ENCODE results near the gene ELMO1. TPM values are rescaled to one million over a fixed set of nuclear protein-coding genes. Genes with fewer than 3 reads are reported as not detected.

The ELMO1 gene
- total RNA-seq, 1 experiment from 2014 or later: 7.8 TPM

DNA sequence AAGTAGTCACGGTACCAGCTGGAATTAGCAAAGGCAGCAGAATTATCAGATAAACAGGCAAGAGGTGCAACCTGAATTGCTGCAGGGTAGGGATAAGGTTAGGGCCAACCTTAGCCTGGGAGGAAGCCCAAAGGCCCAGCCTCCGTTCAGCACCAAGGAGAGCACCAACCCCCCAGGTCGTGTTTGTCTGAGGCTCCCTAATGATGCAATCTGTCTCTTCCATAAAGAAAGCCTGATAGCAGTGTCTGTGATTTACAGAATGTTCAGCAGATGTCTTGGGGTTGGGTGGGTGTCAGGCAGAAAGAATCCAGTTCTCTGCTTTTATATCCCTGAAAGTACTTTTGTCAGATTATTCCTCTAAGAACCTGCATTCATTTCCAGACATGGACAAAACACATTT is 396.0 kb downstream of the ELMO1 start:
- H3K27ac ChIP-seq (ENCODE audit: insufficient read length, low read depth, low read length): no peak overlapping the region
- no peaks in the 10 kb centered on the region for H3K9me3 Mint-ChIP-seq
- TF ChIP-seq, protein P1, sequence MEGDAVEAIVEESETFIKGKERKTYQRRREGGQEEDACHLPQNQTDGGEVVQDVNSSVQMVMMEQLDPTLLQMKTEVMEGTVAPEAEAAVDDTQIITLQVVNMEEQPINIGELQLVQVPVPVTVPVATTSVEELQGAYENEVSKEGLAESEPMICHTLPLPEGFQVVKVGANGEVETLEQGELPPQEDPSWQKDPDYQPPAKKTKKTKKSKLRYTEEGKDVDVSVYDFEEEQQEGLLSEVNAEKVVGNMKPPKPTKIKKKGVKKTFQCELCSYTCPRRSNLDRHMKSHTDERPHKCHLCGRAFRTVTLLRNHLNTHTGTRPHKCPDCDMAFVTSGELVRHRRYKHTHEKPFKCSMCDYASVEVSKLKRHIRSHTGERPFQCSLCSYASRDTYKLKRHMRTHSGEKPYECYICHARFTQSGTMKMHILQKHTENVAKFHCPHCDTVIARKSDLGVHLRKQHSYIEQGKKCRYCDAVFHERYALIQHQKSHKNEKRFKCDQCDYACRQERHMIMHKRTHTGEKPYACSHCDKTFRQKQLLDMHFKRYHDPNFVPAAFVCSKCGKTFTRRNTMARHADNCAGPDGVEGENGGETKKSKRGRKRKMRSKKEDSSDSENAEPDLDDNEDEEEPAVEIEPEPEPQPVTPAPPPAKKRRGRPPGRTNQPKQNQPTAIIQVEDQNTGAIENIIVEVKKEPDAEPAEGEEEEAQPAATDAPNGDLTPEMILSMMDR (conservative IDR thresholded peaks at IDR 0.05): no peak
- H3K18ac ChIP-seq (ENCODE audit: insufficient read length, low read depth, low read length): no peak overlapping the region
- H3K27me3 ChIP-seq (ENCODE audit: insufficient read depth, low read length): no peaks in the 10 kb centered on the region
- no peak overlapping the region for H2AFZ ChIP-seq (ENCODE audit: low read length)
- H3K27me3 Mint-ChIP-seq (ENCODE audit: low read depth): no peaks in the 10 kb centered on the region
- H3K4me1 ChIP-seq (ENCODE audit: insufficient read depth, low read length): no peaks in the 10 kb centered on the region; the same call in 1 of the 2 replicates
- no peak overlapping the region for H2BK120ac ChIP-seq (ENCODE audit: low read depth, low read length, poor library complexity, severe bottlenecking)
- no peaks in the 10 kb centered on the region for H3K36me3 Mint-ChIP-seq (ENCODE audit: insufficient read depth in 1 of 3, low read depth in 3 of 3)
- H2BK15ac ChIP-seq (ENCODE audit: low read depth, low read length): no peak overlapping the region
- no peak overlapping the region for H4K5ac ChIP-seq (ENCODE audit: insufficient read length, low read depth, low read length)
- H2BK5ac ChIP-seq (ENCODE audit: insufficient read length, low read length): no peak overlapping the region
- WGBS (ENCODE audit: extremely low coverage, insufficient read length, low lambda C conversion rate): no CpG with 5 or more reads among the region's 3 CpGs
- H3K27ac Mint-ChIP-seq: no peak overlapping the region
- no peak overlapping the region for H3K4me3 Mint-ChIP-seq
- H2BK12ac ChIP-seq (ENCODE audit: insufficient read length, low read depth, low read length): no peak overlapping the region
- no peaks in the 10 kb centered on the region for H3K9me3 ChIP-seq (ENCODE audit: control insufficient read depth, low read depth, low read length)
- H2AK5ac ChIP-seq (ENCODE audit: insufficient read length, low read length): no peak overlapping the region
- no peak overlapping the region for H2BK20ac ChIP-seq (ENCODE audit: low read depth, low read length, poor library complexity, severe bottlenecking)
- H3K79me1 ChIP-seq (ENCODE audit: insufficient read depth, low read depth, low read length, poor library complexity, severe bottlenecking): no peaks in the 10 kb centered on the region
- peak; percentile 63 for DNase-seq
- no peak overlapping the region for H4K8ac ChIP-seq (replicated peaks; ENCODE audit: insufficient read length, low read depth, low read length)
- no peak overlapping the region for H3K4ac ChIP-seq (ENCODE audit: low read depth, low read length)
- H3K4me2 ChIP-seq (ENCODE audit: insufficient read depth, insufficient read length, low read length): no peak overlapping the region
- no peaks in the 10 kb centered on the region for H3K79me2 ChIP-seq (ENCODE audit: insufficient read depth, low read length)
- no peak overlapping the region for H3T11ph ChIP-seq (ENCODE audit: low read length)
- no peak overlapping the region for H3K56ac ChIP-seq (ENCODE audit: insufficient read length, low read depth, low read length)
- no peaks in the 10 kb centered on the region for H3K23me2 ChIP-seq (ENCODE audit: insufficient read length, low read depth, low read length, poor library complexity, severe bottlenecking)
- H3K4me1 Mint-ChIP-seq: peaks cover 15 to 21% of the 10 kb centered on the region in 2 experiments
- H4K91ac ChIP-seq (ENCODE audit: insufficient read length, low read depth, low read length): no peak overlapping the region
- no peak overlapping the region for H3K9ac ChIP-seq (ENCODE audit: extremely low read depth, insufficient read length, low read length)
- H4K20me1 ChIP-seq (ENCODE audit: control insufficient read depth, insufficient read depth, insufficient read length): no peaks in the 10 kb centered on the region
- no peak overlapping the region for H3K23ac ChIP-seq (ENCODE audit: insufficient read length, low read depth, low read length)
- H3K14ac ChIP-seq (ENCODE audit: insufficient read depth, low read length): no peak overlapping the region
